Right ventricle myocardium inferior (tissue), 1 donor: ENCODE measurements around the gene IPMK. TPM values are rescaled to one million over a fixed set of nuclear protein-coding genes. Genes with fewer than 3 reads are reported as not detected.

ENCODE experiments used
- ATAC-seq: fragments of 200-7000 bp; cut with Tn5 transposase; one replicate; pipeline ENCODE4 v1.9.1; 2020; ENCODE audit warnings: mild to moderate bottlenecking, moderate library complexity
- DNase-seq: peaks from one replicate; pipeline ENCODE4 v3.0.0; 2021; ENCODE audit errors: missing footprints
- intact Hi-C: fragments of 100-400 bp; cut with DNase I; formaldehyde crosslinking; loops from one replicate; pipeline ENCODE4 v1.11.0; 2022
- long read RNA-seq: library from polyadenylated mRNA; unstranded; transcript quantifications from one replicate; pipeline ENCODE4 v2.0.0, GENCODE V29; 2021
- total RNA-seq: library from RNA; stranded (reverse); fragmentation: NEBNext Ultra II Directional; extraction: Animal tissue kit (Norgen Biotek cat#: 25700); gene quantifications from one replicate; pipeline ENCODE4 v1.2.1, GENCODE V29; 2021
- donor health status: DM: no; HTN: yes; CAD: no; lungs with severe emphysema.

IPMK gene
- 2.5 TPM for total RNA-seq
- long read RNA-seq, full-length matches to known transcripts, result 1 of 1 reads
- long read RNA-seq, partial matches to known transcripts, result 0 of 1 reads
- long read RNA-seq, other reads (novel, unspliced or antisense), result 0 of 1 reads

- DNase-seq, result peak; percentile 98
- intact Hi-C loops, result loop anchor here (2.0 kb wide), 1 partner anchor 67 kb away; the partner anchor contains the start of gene UBE2D1
- peak; percentile 90 for ATAC-seq
Observed at GRCh38 chr10:58267713-58268453, at the start of gene IPMK. IPMK (minus strand) TSS chr10:58267894; CDS start chr10:58267611, 283 bp downstream.

DNA sequence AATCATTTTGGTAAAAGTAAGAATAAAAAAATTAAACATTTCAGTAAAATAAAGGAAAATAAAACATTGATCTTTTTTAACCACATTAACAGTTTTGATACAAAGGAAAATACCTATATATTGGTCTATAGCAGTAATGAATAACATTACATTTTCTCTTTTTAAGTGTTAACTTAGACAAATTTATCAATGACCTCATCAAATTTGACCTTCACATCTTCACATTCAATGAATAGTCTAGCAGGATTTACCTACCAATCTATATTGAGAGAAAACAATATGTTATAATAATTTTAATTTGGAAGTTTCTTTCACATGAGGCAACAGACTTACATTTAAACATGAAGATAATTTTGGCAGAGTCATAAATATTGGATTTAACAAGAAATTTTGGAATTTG lies 49.2 kb upstream of the IPMK start:
- intact Hi-C loops, result no loop called here
- ATAC-seq (no peak), DNase-seq (no peak)

GRCh38 chr10:58311026-58311425 lies 43.3 kb upstream of the IPMK start:
- DNase-seq, result no peak
- ATAC-seq, result no peak
- intact Hi-C loops, result no loop called here

DNA sequence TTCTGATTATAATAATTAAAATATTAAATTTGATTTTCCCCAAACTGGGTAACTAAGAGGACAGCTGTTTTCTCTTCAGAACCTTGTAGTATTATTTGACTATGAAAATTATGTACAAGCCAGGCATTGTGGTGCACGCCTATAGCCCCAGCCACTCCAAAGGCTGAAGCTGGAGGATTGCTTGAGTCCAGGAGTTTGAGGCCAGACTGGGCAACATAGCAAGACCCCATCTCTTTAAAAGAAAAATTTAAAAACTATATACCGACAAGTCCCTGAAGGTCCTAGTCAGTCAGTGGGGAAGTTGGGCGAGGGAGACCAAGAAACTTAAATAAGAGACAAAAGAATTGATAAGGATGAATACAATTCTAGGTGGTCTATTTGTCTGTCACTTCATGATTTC lies 40.0 kb upstream of the IPMK start:
- no peak for ATAC-seq
- intact Hi-C loops, result no loop called here
- no peak for DNase-seq

DNA sequence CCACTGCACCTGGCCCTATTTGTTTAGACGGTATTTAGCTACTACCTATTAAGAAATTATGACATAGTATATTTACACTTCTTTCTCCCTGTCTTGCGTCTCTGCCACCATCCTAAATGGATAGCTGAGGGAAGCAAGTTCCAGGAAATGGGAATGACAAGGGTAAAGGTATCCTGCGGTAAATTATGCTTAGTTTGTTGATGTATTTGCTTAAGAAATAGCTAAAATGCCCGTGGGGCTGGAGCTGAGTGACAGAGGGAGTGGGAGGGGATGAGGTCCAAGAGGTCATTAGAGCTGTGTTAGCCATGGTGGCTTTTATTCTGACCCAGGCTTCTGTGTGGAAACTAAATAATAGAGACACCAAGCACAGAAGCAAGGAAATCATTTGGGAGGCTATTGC lies 38.1 kb upstream of the IPMK start:
- ATAC-seq (no peak), DNase-seq (no peak)
- intact Hi-C loops, result no loop called here

DNA sequence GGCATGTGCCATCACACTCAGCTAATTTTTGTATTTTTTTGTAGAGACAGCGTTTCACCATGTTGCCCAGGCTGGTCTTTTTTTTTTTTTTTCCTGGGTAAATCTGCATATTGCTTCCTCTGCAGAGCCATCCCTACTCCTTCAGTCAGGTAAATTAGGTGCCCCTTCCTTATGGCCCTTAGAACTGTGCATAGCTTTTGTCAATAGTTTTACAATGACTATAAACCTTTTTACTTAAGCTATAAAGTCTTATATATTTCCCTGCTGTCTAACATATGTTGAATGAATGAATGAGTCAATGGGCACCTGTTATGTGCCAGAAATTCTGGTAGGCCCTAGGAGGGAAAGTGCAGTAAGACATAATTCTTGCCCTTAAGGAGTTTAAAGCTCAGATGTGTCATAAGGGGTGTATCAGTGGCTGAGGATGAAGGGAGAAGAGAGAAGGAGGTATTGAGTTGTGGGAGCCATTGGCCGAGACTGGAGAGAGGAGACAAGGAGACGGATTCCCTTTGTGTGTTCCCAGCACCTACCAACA lies 36.5 kb upstream of the IPMK start:
- no peak for ATAC-seq
- no peak for DNase-seq
- intact Hi-C loops, result no loop called here

- ATAC-seq, result no peak
- no peak for DNase-seq
- intact Hi-C loops, result no loop called here
Observed at GRCh38 chr10:58302254-58302653, 34.6 kb upstream of the IPMK start.

GRCh38 chr10:58300676-58301075 lies 33.0 kb upstream of the IPMK start:
- ATAC-seq (no peak), DNase-seq (no peak)
- intact Hi-C loops, result no loop called here

DNA sequence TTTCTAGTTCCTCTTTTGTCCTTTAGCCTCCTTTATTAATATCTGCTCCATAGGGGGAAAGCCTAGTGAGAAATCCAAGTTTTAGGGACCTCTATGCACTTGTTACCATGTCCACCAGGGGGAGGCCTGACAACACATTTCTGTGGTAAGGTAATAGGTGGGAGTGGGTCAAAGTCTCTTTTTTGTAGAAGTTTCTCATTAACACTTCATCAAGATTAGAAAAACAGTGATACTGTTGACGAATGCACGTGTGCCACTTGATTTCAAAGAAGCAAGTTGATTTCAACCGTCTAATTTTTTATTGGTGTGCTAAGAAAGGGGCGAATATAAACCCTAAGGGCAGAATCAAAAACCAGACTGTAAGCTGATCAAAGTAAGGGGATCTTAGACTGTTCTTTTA lies 31.9 kb upstream of the IPMK start:
- no peak for DNase-seq
- ATAC-seq, result peak; percentile 63
- intact Hi-C loops, result loop anchor here (2.0 kb wide), 1 partner anchor 85 kb away; the partner anchor contains the start of gene TFAM

- no peak for DNase-seq
- intact Hi-C loops, result no loop called here
- no peak for ATAC-seq
Observed at GRCh38 chr10:58293989-58294388, 26.3 kb upstream of the IPMK start.

- DNase-seq, result no peak
- intact Hi-C loops, result loop anchor here (2.0 kb wide), 1 partner anchor 115 kb away; no protein-coding TSS in a partner anchor
- peak; percentile 52 for ATAC-seq
Observed at GRCh38 chr10:58291538-58292174, 24.0 kb upstream of the IPMK start.

GRCh38 chr10:58282615-58283014 lies 14.9 kb upstream of the IPMK start:
- ATAC-seq, result peak; percentile 42
- DNase-seq, result no peak
- intact Hi-C loops, result no loop called here

GRCh38 chr10:58281092-58281752 lies 13.5 kb upstream of the IPMK start:
- ATAC-seq (no peak), DNase-seq (no peak)
- intact Hi-C loops, result no loop called here

DNA sequence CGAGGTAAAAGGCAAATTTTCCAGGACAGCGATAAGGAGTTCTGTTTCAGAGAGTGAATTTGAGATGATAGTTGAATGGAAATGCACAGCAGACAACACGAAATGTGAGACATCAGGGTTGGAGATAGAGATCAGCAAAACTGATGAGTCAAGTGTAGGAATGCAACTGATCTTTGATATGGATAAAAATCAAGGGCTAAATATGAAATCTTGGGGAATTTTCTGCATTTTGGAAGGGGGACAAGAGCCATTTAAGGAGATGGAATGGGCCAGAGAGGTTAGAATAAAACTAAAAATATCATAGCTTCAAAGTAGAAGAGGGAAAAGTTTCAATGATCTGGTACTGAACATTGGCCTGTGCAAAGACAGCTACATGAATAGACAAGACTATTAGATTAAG lies 12.8 kb upstream of the IPMK start:
- no peak for DNase-seq
- intact Hi-C loops, result no loop called here
- no peak for ATAC-seq

DNA sequence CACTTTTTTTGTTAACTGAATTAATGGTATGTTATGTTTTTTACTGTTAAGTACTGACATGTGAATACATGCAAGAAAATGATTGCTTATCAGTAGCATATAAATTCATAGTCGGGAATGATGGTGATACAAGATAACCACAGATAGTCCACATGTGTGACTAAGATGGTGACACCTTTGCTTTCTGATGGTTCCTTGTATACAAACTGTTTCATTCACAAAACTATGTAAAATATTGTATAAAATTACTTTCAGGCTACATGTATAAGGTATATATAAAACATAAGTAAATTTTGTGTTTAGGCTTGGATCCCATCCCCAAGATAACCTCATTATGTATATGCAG lies 11.2 kb upstream of the IPMK start:
- DNase-seq (no peak), ATAC-seq (no peak)
- intact Hi-C loops, result no loop called here

DNA sequence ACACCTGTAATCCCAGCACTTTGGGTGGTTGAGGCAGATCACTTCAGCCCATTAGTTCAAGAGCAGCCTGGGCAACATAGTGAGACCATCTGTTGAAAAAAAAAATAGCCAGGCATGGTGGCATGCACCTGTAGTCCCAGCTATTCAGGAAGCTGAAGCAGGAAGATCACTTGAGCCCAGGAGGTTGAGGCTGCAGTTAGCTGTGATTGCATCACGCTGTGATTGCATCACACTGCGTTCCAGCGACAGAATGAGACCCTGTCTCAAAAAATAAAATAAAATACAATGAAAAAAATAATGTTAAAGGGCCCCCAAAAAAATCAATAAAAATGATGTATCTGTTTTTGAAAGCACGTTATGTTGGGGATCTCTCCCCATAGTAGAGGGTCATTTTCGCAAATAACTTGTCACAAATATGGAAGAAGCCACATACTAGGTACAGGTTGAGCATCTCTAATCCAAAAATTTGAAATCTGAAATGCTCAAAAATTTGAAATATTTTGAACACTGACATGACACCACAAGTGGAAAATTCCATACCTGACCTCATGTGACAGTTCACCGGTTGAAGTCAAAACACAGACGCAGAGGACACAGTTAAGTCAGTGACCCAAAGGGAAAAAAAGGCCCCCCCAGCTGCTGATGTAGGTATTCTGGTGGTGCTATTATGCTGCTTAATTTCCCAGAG lies 10.7 kb upstream of the IPMK start:
- ATAC-seq (no peak), DNase-seq (peak; percentile 61)
- intact Hi-C loops, result no loop called here

DNA sequence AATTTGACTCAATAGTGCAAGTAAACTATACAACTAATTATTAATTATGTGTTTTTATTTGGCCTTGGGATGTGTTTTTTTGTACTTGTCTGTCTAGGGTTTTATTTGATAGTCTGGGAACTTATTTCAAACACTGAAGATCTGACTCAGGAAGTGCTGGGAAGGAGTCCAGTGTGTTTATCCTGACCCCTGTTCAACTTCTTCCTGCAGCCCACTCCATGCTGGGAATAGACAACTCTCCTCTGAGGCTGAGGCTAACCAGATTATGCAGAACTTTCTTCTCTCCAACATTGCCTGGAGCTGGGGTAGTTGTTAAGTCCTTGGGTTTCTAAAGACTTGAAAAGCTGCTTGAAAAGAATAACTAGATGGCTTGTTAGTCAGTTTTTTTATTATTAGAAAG lies 8.2 kb upstream of the IPMK start:
- DNase-seq (no peak), ATAC-seq (no peak)

GRCh38 chr10:58275261-58275660 lies 7.6 kb upstream of the IPMK start:
- intact Hi-C loops, result no loop called here
- no peak for ATAC-seq
- no peak for DNase-seq

More for the DNA sequence above, 8.2 kb upstream of the IPMK start:
- intact Hi-C loops, result no loop called here

- ATAC-seq (no peak), DNase-seq (no peak)
- intact Hi-C loops, result loop anchor here (1.0 to 2.0 kb wide), 2 partner anchors 65 to 115 kb away; partner anchors contain the start of genes TFAM and UBE2D1
Observed at GRCh38 chr10:58269782-58270290, 2.1 kb upstream of the IPMK start.
